IMR-90 (cell line): ENCODE measurements around the gene RASGEF1C. TPM values are rescaled to one million over a fixed set of nuclear protein-coding genes. Genes with fewer than 3 reads are reported as not detected.

Experiments
- ATAC-seq: fragments of 200-7000 bp; cut with Tn5 transposase; 2 replicates; pipeline ENCODE4 v1.9.1; 2020; ENCODE audit warnings: low read depth, mild to moderate bottlenecking, moderate library complexity
- BruUV-seq: library from RNA; stranded (reverse); fragments of 400-500 nt; replicated peaks from 2 replicates; lab custom pipeline; 2021; lab: Mats Ljungman, UMichigan
- CTCF ChIA-PET: fragments of 300-600 bp; formaldehyde crosslinking; extraction: SDS; loops from one replicate; lab custom pipeline; 2021; ENCODE audit warnings: antibody characterized with exemption; lab: Yijun Ruan, JAX
- POLR2A ChIA-PET: fragments of 300-600 bp; sonication (Branson Sonifier 250); formaldehyde crosslinking; loops from one replicate; lab custom pipeline; 2022; ENCODE audit warnings: antibody characterized with exemption; ENCODE audit not compliant: unreplicated experiment; lab: Charles Lee
- DNase-seq: peaks from one replicate; pipeline ENCODE4 v3.0.0; 2013
- H2AFZ ChIP-seq: replicated peaks from 2 replicates; pipeline ENCODE3; 2013; ENCODE audit warnings: low read length, mild to moderate bottlenecking; ENCODE audit not compliant: poor library complexity
- H2AK5ac ChIP-seq: 2 replicates; pipeline ENCODE4 v1.6.1; 2013; ENCODE audit warnings: low read depth, low read length, inconsistent platforms
- H2AK9ac ChIP-seq: replicated peaks from 2 replicates; pipeline ENCODE3; 2013; ENCODE audit warnings: mild to moderate bottlenecking, low read depth, low read length, moderate library complexity; ENCODE audit not compliant: poor library complexity
- H2BK120ac ChIP-seq: 2 replicates; pipeline ENCODE4 v1.6.1; 2013; ENCODE audit warnings: low read depth, low read length, inconsistent platforms
- H2BK15ac ChIP-seq: 3 replicates; pipeline ENCODE4 v1.6.1; 2013; ENCODE audit warnings: low read depth, low read length, inconsistent platforms
- H2BK20ac ChIP-seq: 2 replicates; pipeline ENCODE4 v1.6.1; 2013; ENCODE audit warnings: low read depth, mild to moderate bottlenecking, inconsistent platforms, low read length, moderate library complexity
- H2BK5ac ChIP-seq: 2 replicates; pipeline ENCODE4 v1.6.1; 2013; ENCODE audit warnings: mild to moderate bottlenecking, low read depth, low read length, inconsistent platforms; ENCODE audit not compliant: poor library complexity, severe bottlenecking
- H3K14ac ChIP-seq: replicated peaks from 2 replicates; pipeline ENCODE4 v1.6.1; 2013; ENCODE audit warnings: low read depth, low read length, inconsistent platforms
- H3K18ac ChIP-seq: 2 replicates; pipeline ENCODE4 v1.6.1; 2013; ENCODE audit warnings: low read depth, low read length, control low read depth
- H3K23ac ChIP-seq: 2 replicates; pipeline ENCODE4 v1.6.1; 2013; ENCODE audit warnings: low read depth, low read length, inconsistent platforms
- H3K27ac ChIP-seq: 2 replicates; pipeline ENCODE4 v1.5.1; 2013; ENCODE audit warnings: mild to moderate bottlenecking, control low read depth, low read length; ENCODE audit not compliant: insufficient read depth
- H3K27me3 ChIP-seq: 2 replicates; pipeline ENCODE4 v1.6.1; 2013; ENCODE audit warnings: low read length; ENCODE audit not compliant: control insufficient read depth, insufficient read depth
- H3K36me3 ChIP-seq: 2 replicates; pipeline ENCODE4 v1.6.1; 2013; ENCODE audit warnings: low read length, mixed read lengths; ENCODE audit not compliant: control insufficient read depth, insufficient read depth
- H3K4ac ChIP-seq: 2 replicates; pipeline ENCODE4 v1.6.1; 2013; ENCODE audit warnings: low read depth, low read length, inconsistent platforms
- H3K4me1 ChIP-seq: 2 replicates; pipeline ENCODE4 v1.6.1; 2013; ENCODE audit warnings: low read length, mixed read lengths; ENCODE audit not compliant: control insufficient read depth, insufficient read depth
- H3K4me2 ChIP-seq: 2 replicates; pipeline ENCODE4 v1.6.1; 2013; ENCODE audit warnings: low read depth, mild to moderate bottlenecking, control low read depth, low read length, moderate library complexity
- H3K4me3 ChIP-seq: 2 replicates; pipeline ENCODE4 v1.5.1; 2013; ENCODE audit warnings: low read depth, mild to moderate bottlenecking, control low read depth, low read length, moderate library complexity; ENCODE audit not compliant: insufficient read depth
- H3K56ac ChIP-seq: 2 replicates; pipeline ENCODE4 v1.6.1; 2013; ENCODE audit warnings: low read length, inconsistent platforms; ENCODE audit not compliant: insufficient read depth; ENCODE audit errors: extremely low read depth
- H3K79me1 ChIP-seq, 2 experiments: 2 replicates each; pipeline ENCODE4 v1.6.1; 2013; ENCODE audit warnings: low read length in 2 of 2, inconsistent platforms in 1 of 2, low read depth in 1 of 2
- H3K9ac ChIP-seq: 2 replicates; pipeline ENCODE4 v1.6.1; 2013; ENCODE audit warnings: low read depth, low read length, control low read depth
- H3K9me1 ChIP-seq: 2 replicates; pipeline ENCODE4 v1.6.1; 2013; ENCODE audit warnings: low read length, inconsistent platforms; ENCODE audit not compliant: insufficient read depth
- H3K9me3 ChIP-seq: 2 replicates; pipeline ENCODE4 v1.6.1; 2013; ENCODE audit warnings: low read length; ENCODE audit not compliant: control insufficient read depth, insufficient read depth
- H4K20me1 ChIP-seq: 2 replicates; pipeline ENCODE4 v1.6.1; 2013; ENCODE audit warnings: low read length, inconsistent platforms; ENCODE audit not compliant: insufficient read depth
- H4K5ac ChIP-seq: 2 replicates; pipeline ENCODE4 v1.6.1; 2013; ENCODE audit warnings: mild to moderate bottlenecking, low read depth, low read length, control low read depth
- H4K8ac ChIP-seq, 2 experiments: 2 replicates each; pipeline ENCODE4 v1.6.1; 2013; ENCODE audit warnings: low read depth in 2 of 2, low read length in 2 of 2, control low read depth in 1 of 2, inconsistent platforms in 1 of 2
- H4K91ac ChIP-seq: 2 replicates; pipeline ENCODE4 v1.6.1; 2013; ENCODE audit warnings: low read depth, low read length, inconsistent platforms; ENCODE audit not compliant: insufficient read depth
- BHLHE40 ChIP-seq: fragments of 150-350 bp; IDR thresholded peaks from 2 replicates; pipeline ENCODE4 v1.6.1; 2016; ENCODE audit warnings: mild to moderate bottlenecking, low read depth, low read length
- CEBPB ChIP-seq: IDR thresholded peaks from 2 replicates; pipeline ENCODE4 v1.6.1; 2012; ENCODE audit warnings: low read depth, low read length, improper control_type of control experiment
- CHD1 ChIP-seq: IDR thresholded peaks from 2 replicates; pipeline ENCODE4 v1.6.1; 2012; ENCODE audit warnings: low read depth, low read length, improper control_type of control experiment
- CTCF ChIP-seq: conservative IDR thresholded peaks from 2 replicates; pipeline ENCODE4 v1.5.1; 2012; ENCODE audit warnings: mild to moderate bottlenecking, low read depth, low read length, improper control_type of control experiment
- ELK1 ChIP-seq: fragments of 150-350 bp; IDR thresholded peaks from 2 replicates; pipeline ENCODE4 v1.6.1; 2016; ENCODE audit warnings: low read depth, mild to moderate bottlenecking, low read length, moderate library complexity, borderline replicate concordance
- FOS ChIP-seq: fragments of 150-350 bp; IDR thresholded peaks from 2 replicates; pipeline ENCODE4 v1.6.1; 2016; ENCODE audit warnings: low read depth, low read length
- MAFK ChIP-seq: IDR thresholded peaks from 2 replicates; pipeline ENCODE4 v1.6.1; 2012; ENCODE audit warnings: low read depth, low read length, improper control_type of control experiment
- MAZ ChIP-seq: IDR thresholded peaks from 2 replicates; pipeline ENCODE4 v1.6.1; 2012; ENCODE audit warnings: low read depth, mild to moderate bottlenecking, low read length, improper control_type of control experiment, moderate library complexity, borderline replicate concordance
- MXI1 ChIP-seq: IDR thresholded peaks from 2 replicates; pipeline ENCODE4 v1.6.1; 2012; ENCODE audit warnings: low read depth, mild to moderate bottlenecking, low read length, moderate library complexity, borderline replicate concordance
- NFE2L2 ChIP-seq: fragments of 150-350 bp; IDR thresholded peaks from 2 replicates; pipeline ENCODE4 v1.6.1; 2016; ENCODE audit warnings: low read depth, mild to moderate bottlenecking, low read length
- RAD21 ChIP-seq: IDR thresholded peaks from 2 replicates; pipeline ENCODE4 v1.6.1; 2012; ENCODE audit warnings: low read length, improper control_type of control experiment
- RCOR1 ChIP-seq: IDR thresholded peaks from 2 replicates; pipeline ENCODE4 v1.6.1; 2012; ENCODE audit warnings: mild to moderate bottlenecking, low read length, improper control_type of control experiment; ENCODE audit not compliant: insufficient replicate concordance
- RFX5 ChIP-seq: IDR thresholded peaks from 2 replicates; pipeline ENCODE4 v1.8.0; 2012; ENCODE audit warnings: low read depth, mild to moderate bottlenecking, low read length, moderate library complexity
- SMC3 ChIP-seq: fragments of 150-350 bp; IDR thresholded peaks from 2 replicates; pipeline ENCODE4 v1.6.1; 2016; ENCODE audit warnings: low read depth, mild to moderate bottlenecking, antibody characterized with exemption, low read length, moderate library complexity
- USF2 ChIP-seq: fragments of 150-350 bp; IDR thresholded peaks from 2 replicates; pipeline ENCODE4 v1.6.1; 2017; ENCODE audit warnings: mild to moderate bottlenecking, antibody characterized with exemption, low read length, low read depth
- WGBS, 2 experiments: methylation state at CpG; one replicate each; pipeline versions ENCODE4 v1.1.5 to v1.1.7; 2013; ENCODE audit warnings: missing lambda C conversion rate in 2 of 2; ENCODE audit not compliant: insufficient read length in 1 of 2; ENCODE audit errors: extremely low coverage in 2 of 2; 5-methylcytosine and 5-hydroxymethylcytosine counted together
- dilution Hi-C: fragments of 300-500 bp; cut with HindIII; formaldehyde crosslinking; loops from one replicate; pipeline ENCODE4 v1.14.3; 2018; ENCODE audit warnings: low sequenced_read_pairs; ENCODE audit not compliant: unreplicated experiment
- in situ Hi-C: fragments of 300-500 bp; cut with MboI; formaldehyde crosslinking; loops from 3 replicates; pipeline ENCODE4 v1.14.3; 2019; ENCODE audit warnings: low sequenced_read_pairs, inconsistent platforms, mixed read lengths
- intact Hi-C: fragments of 100-400 bp; cut with micrococcal nuclease; formaldehyde crosslinking; loops from 2 replicates; pipeline ENCODE4 v1.10.0; 2022
- polyA plus RNA-seq, 3 experiments: library from polyadenylated mRNA; depleted of rRNA; stranded (reverse); fragments of >200 nt; gene quantifications; 2 replicates each; pipeline ENCODE4 v1.2.3, GENCODE V29; 2012; ENCODE audit warnings: low replicate concordance in 1 of 3
- total RNA-seq: library from RNA; depleted of rRNA; stranded (reverse); fragments of >200 nt; gene quantifications from 2 replicates; pipeline ENCODE4 v1.2.3, GENCODE V29; 2012

Gene RASGEF1C
- total and polyA plus RNA-seq, 2 of the 4 experiments (the other 2 are of a cell fraction), result not detected

DNA sequence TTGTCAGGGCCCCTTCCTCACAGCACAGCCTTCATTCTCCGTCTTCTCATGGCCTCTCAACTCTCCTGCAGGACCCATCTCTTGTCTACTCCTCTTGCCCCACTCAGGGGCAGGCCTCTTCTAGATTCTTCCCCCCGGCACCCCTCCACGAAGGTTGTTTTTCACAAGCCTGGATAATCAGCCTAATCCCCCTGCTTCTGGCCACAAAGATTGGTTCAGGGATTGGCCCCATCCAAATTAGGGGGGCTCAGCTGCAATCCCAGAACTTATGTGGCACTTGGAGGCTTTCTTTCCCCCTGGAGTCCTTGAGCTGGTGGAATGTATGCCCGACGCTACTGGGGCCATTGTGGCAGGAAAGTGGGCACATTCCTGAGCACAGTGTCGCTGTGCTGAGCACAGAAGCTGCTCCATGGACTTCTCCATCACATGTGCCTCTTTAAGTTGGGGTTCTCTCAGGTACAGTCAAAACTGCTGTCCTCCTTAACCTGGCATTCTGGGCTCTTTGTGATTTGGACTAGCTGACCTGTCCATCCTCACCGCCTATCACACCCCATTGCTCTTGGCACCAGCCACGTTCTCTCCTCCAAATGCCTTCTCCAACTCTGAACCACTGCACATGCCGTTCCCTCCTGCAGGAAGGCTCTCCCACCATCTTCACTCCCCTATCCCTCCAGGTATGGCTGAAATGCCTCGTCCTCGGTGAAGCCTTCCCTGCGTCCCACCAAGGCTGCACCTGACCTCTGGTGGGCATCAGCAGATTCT, 70.6 kb downstream of the RASGEF1C start:
- no peak overlapping the region for H3K4ac ChIP-seq
- H3K36me3 ChIP-seq, result no peaks in the 10 kb centered on the region
- H2AK9ac ChIP-seq, result no peak overlapping the region
- no peak overlapping the region for H4K5ac ChIP-seq
- peaks cover 2% of the 10 kb centered on the region; the same call in 1 of the 2 replicates for H3K4me1 ChIP-seq
- ChIA-PET POLR2A (no interaction called here), CTCF (no interaction called here)
- H3K27me3 ChIP-seq, result peaks cover 29% of the 10 kb centered on the region
- BruUV-seq, result no TSS peak
- 65% methylated on average over 7 of the region's 12 CpGs; no CpG with 5 or more reads in 1 of the 2 experiments for WGBS, 2 experiments
- no peaks in the 10 kb centered on the region; the same call in 1 of the 2 replicates for H3K9me3 ChIP-seq
- H4K91ac ChIP-seq, result no peak overlapping the region
- no peak overlapping the region for H2BK15ac ChIP-seq
- no peak overlapping the region for H2BK20ac ChIP-seq
- H3K23ac ChIP-seq, result no peak overlapping the region
- H3K27ac ChIP-seq, result no peak overlapping the region
- DNase-seq, result no peak
- no peak overlapping the region for H4K8ac ChIP-seq
- H2AK5ac ChIP-seq, result no peak overlapping the region
- no peak overlapping the region for H3K9ac ChIP-seq
- H3K56ac ChIP-seq, result no peak overlapping the region
- no peak overlapping the region for H2BK5ac ChIP-seq
- in situ Hi-C loops, result loop anchor here (25.0 kb wide), 1 partner anchor 324 kb away; no protein-coding TSS in a partner anchor
- H3K14ac ChIP-seq, result no peak overlapping the region
- dilution Hi-C loops, result no loop called here
- no peak overlapping the region for H3K4me2 ChIP-seq
- H2AFZ ChIP-seq, result peak overlapping the region; percentile 40
- H3K18ac ChIP-seq, result no peak overlapping the region
- no peak overlapping the region for H2BK120ac ChIP-seq
- intact Hi-C loops, result no loop called here
- H3K4me3 ChIP-seq, result no peak overlapping the region
- H3K9me1 ChIP-seq, result no peaks in the 10 kb centered on the region
- ATAC-seq, result no peak
- no peaks in the 10 kb centered on the region; the same call in 1 of the 2 replicates for H4K20me1 ChIP-seq
- H3K79me1 ChIP-seq, result no peaks in the 10 kb centered on the region
- TF ChIP-seq NFE2L2, result no peak
- no peak for TF ChIP-seq FOS
- no peak for TF ChIP-seq USF2
- no peak for TF ChIP-seq RFX5
- no peak for TF ChIP-seq ELK1
- TF ChIP-seq BHLHE40, result no peak
- TF ChIP-seq SMC3, result no peak
- TF ChIP-seq RAD21, result no peak
- no peak for TF ChIP-seq RCOR1
- no peak for TF ChIP-seq CHD1
- TF ChIP-seq CEBPB, result no peak
- no peak for TF ChIP-seq MAFK
- no peak for TF ChIP-seq CTCF
- no peak for TF ChIP-seq MAZ
- TF ChIP-seq MXI1, result no peak
